CD14-positive monocyte (primary cell): ENCODE data around the gene EPB41. TPM values are rescaled to one million over a fixed set of nuclear protein-coding genes. Genes with fewer than 3 reads are reported as not detected.

Experiments
- DNase-seq, 3 donors: peaks; one replicate each; pipeline ENCODE4 v3.0.0-alpha.2; 2011 to 2022
- H2AFZ ChIP-seq: 2 replicates; pipeline ENCODE4 v1.6.0; 2012; ENCODE audit warnings: mild to moderate bottlenecking, low read depth, low read length, inconsistent platforms; ENCODE audit not compliant: insufficient read depth, poor library complexity, severe bottlenecking
- H3K27ac ChIP-seq, 2 donors: 1 replicate in 1 of 2; 2 replicates in 1 of 2; pipeline ENCODE4 v1.5.1; 2012 to 2013; ENCODE audit warnings: low read length in 2 of 2, control low read depth in 1 of 2, inconsistent platforms in 1 of 2, low read depth in 1 of 2, mild to moderate bottlenecking in 1 of 2
- H3K27me3 ChIP-seq, 2 donors: one replicate each; pipeline versions ENCODE4 v1.6.0 to v1.6.1; 2011 to 2013; ENCODE audit warnings: low read length in 2 of 2; ENCODE audit not compliant: control insufficient read depth in 2 of 2, insufficient read depth in 2 of 2
- H3K36me3 ChIP-seq, 2 donors: replicated peaks in 1 of 2; 1 replicate in 1 of 2; 2 replicates in 1 of 2; pipeline versions ENCODE4 v1.5.1 to v1.6.1; 2012 to 2013; ENCODE audit warnings: low read length in 2 of 2, control low read depth in 1 of 2, inconsistent platforms in 1 of 2, mild to moderate bottlenecking in 1 of 2; ENCODE audit not compliant: insufficient read depth in 2 of 2, control insufficient read depth in 1 of 2
- H3K4me1 ChIP-seq, 2 donors: 1 replicate in 1 of 2; 2 replicates in 1 of 2; pipeline versions ENCODE4 v1.5.1 to v1.6.1; 2012 to 2013; ENCODE audit warnings: low read length in 2 of 2, control low read depth in 1 of 2, inconsistent platforms in 1 of 2, mild to moderate bottlenecking in 1 of 2, moderate library complexity in 1 of 2; ENCODE audit not compliant: insufficient read depth in 2 of 2, control insufficient read depth in 1 of 2
- H3K4me2 ChIP-seq: replicated peaks from 2 replicates; pipeline ENCODE3; 2012; ENCODE audit warnings: low read length, moderate library complexity, mild to moderate bottlenecking; ENCODE audit not compliant: poor library complexity, severe bottlenecking; ENCODE audit errors: extremely low read depth
- H3K4me3 ChIP-seq, 3 experiments: fragments of 200-600 bp in 1 of 3; sonication (generic) in 1 of 3; replicated peaks in 1 of 3; 1 replicate in 2 of 3; 2 replicates in 1 of 3; pipeline ENCODE4 v1.5.1; 2011 to 2013; ENCODE audit warnings: low read length in 3 of 3, mild to moderate bottlenecking in 3 of 3, control low read depth in 2 of 3, low read depth in 2 of 3, inconsistent platforms in 1 of 3, moderate library complexity in 1 of 3
- H3K79me2 ChIP-seq: 2 replicates; pipeline ENCODE4 v1.6.0; 2012; ENCODE audit warnings: mild to moderate bottlenecking, control low read depth, inconsistent platforms, low read length, moderate library complexity; ENCODE audit not compliant: insufficient read depth
- H3K9ac ChIP-seq: 2 replicates; pipeline ENCODE4 v1.6.0; 2017; ENCODE audit warnings: low read length, mild to moderate bottlenecking; ENCODE audit not compliant: insufficient read depth, poor library complexity, severe bottlenecking
- H3K9me3 ChIP-seq, 2 donors: replicated peaks in 1 of 2; 1 replicate in 1 of 2; 2 replicates in 1 of 2; pipeline versions ENCODE4 v1.5.1 to v1.6.1; 2012 to 2013; ENCODE audit warnings: low read length in 2 of 2, control low read depth in 1 of 2; ENCODE audit not compliant: control insufficient read depth in 1 of 2, insufficient read depth in 1 of 2
- H4K20me1 ChIP-seq: 2 replicates; pipeline ENCODE4 v1.6.0; 2012; ENCODE audit warnings: mild to moderate bottlenecking, low read length, control low read depth, moderate library complexity; ENCODE audit not compliant: insufficient read depth
- H3K27ac Mint-ChIP-seq, 7 donors: one replicate each; pipeline ENCODE4 v1.8.0; 2020; ENCODE audit warnings: mild to moderate bottlenecking in 7 of 7, mixed read lengths in 7 of 7, moderate library complexity in 6 of 7, inconsistent platforms in 2 of 7
- H3K27me3 Mint-ChIP-seq, 3 donors: one replicate each; pipeline ENCODE4 v1.8.0; 2021 to 2022; ENCODE audit warnings: low read depth in 3 of 3, mild to moderate bottlenecking in 3 of 3, mixed read lengths in 3 of 3, moderate library complexity in 3 of 3, inconsistent platforms in 1 of 3
- H3K36me3 Mint-ChIP-seq, 2 donors: one replicate each; pipeline ENCODE4 v1.8.0; 2020; ENCODE audit warnings: mixed read lengths in 2 of 2, inconsistent platforms in 1 of 2, mild to moderate bottlenecking in 1 of 2
- H3K4me1 Mint-ChIP-seq: one replicate; pipeline ENCODE4 v1.8.0; 2020; ENCODE audit warnings: mild to moderate bottlenecking, mixed read lengths
- H3K4me3 Mint-ChIP-seq, 2 donors: one replicate each; pipeline ENCODE4 v1.8.0; 2020; ENCODE audit warnings: mild to moderate bottlenecking in 2 of 2, mixed read lengths in 2 of 2, moderate library complexity in 1 of 2
- H3K9me3 Mint-ChIP-seq, 7 donors: one replicate each; pipeline ENCODE4 v1.8.0; 2020 to 2022; ENCODE audit warnings: mixed read lengths in 7 of 7, mild to moderate bottlenecking in 6 of 7, moderate library complexity in 6 of 7, inconsistent platforms in 2 of 7
- WGBS: methylation state at CpG from one replicate; pipeline ENCODE4 v1.1.5; 2013; ENCODE audit warnings: missing lambda C conversion rate; ENCODE audit not compliant: insufficient coverage; 5-methylcytosine and 5-hydroxymethylcytosine counted together
- intact Hi-C, 2 donors: fragments of 100-400 bp; cut with micrococcal nuclease; formaldehyde crosslinking; loops; one replicate each; pipeline versions ENCODE4 v1.15.0 to v1.15.1; 2023
- polyA plus RNA-seq, 3 donors: library from polyadenylated mRNA; depleted of rRNA in 1 of 3; unstranded in 2 of 3; stranded (reverse) in 1 of 3; fragments of 300-500 nt in 2 of 3; fragments of >200 nt in 1 of 3; fragmentation: Illumina TruSeq in 2 of 3; gene quantifications; 1 replicate in 2 of 3; 2 replicates in 1 of 3; pipeline ENCODE4 v1.2.3, GENCODE V29; 2012 to 2021
- TF ChIP-seq, protein P1 (sequence below): fragments of 200-600 bp; IDR thresholded peaks from one replicate; pipeline ENCODE4 v1.8.0; 2022; ENCODE audit warnings: antibody characterized with exemption, mild to moderate bottlenecking

The EPB41 gene
- polyA plus RNA-seq, 3 donors: 11.3 to 19.4 (median 18.9) TPM

GRCh38 chr1:28882009-28882628 lies 32.2 kb upstream of the EPB41 start:
- peaks cover 2% of the 10 kb centered on the region for H3K79me2 ChIP-seq
- DNase-seq: peak; percentile 70 to 77 (median 72)
- H3K36me3 ChIP-seq: no peaks in the 10 kb centered on the region
- Mint-ChIP-seq H3K4me1 (peaks cover 43% of the 10 kb centered on the region), H3K36me3 (no peaks in the 10 kb centered on the region), H3K4me3 (no peak overlapping the region), H3K27me3 (peaks cover 0 to 4% (median 1%) of the 10 kb centered on the region in 3 donors), H3K9me3 (peaks cover 0 to 2% (median 0%) of the 10 kb centered on the region in 7 donors), H3K27ac (peak overlapping the region in 3 of 7 donors; percentile 2 to 72 (median 40))
- H3K4me1 ChIP-seq: peaks cover 32 to 38% of the 10 kb centered on the region in 2 donors
- H4K20me1 ChIP-seq: no peaks in the 10 kb centered on the region
- H3K27me3 ChIP-seq: no peaks in the 10 kb centered on the region
- H2AFZ ChIP-seq: peak overlapping the region; percentile 11
- intact Hi-C loops: loop anchor here (1.0 to 10.0 kb wide), 5 partner anchors 35 to 321 kb away; partner anchors contain the start of genes RNU11 (in 1 of the 2) and TAF12 (in 1 of the 2)
- no peak overlapping the region for H3K9ac ChIP-seq
- no peak overlapping the region for H3K27ac ChIP-seq
- H3K4me3 ChIP-seq: no peak overlapping the region
- no peaks in the 10 kb centered on the region for H3K9me3 ChIP-seq
- H3K4me2 ChIP-seq: no peak overlapping the region
- TF ChIP-seq, protein P1, sequence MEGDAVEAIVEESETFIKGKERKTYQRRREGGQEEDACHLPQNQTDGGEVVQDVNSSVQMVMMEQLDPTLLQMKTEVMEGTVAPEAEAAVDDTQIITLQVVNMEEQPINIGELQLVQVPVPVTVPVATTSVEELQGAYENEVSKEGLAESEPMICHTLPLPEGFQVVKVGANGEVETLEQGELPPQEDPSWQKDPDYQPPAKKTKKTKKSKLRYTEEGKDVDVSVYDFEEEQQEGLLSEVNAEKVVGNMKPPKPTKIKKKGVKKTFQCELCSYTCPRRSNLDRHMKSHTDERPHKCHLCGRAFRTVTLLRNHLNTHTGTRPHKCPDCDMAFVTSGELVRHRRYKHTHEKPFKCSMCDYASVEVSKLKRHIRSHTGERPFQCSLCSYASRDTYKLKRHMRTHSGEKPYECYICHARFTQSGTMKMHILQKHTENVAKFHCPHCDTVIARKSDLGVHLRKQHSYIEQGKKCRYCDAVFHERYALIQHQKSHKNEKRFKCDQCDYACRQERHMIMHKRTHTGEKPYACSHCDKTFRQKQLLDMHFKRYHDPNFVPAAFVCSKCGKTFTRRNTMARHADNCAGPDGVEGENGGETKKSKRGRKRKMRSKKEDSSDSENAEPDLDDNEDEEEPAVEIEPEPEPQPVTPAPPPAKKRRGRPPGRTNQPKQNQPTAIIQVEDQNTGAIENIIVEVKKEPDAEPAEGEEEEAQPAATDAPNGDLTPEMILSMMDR: peak; percentile 90
- 36% methylated on average over 12 of the region's 13 CpGs for WGBS

GRCh38 chr1:28883242-28883616 lies 31.1 kb upstream of the EPB41 start:
- H3K27me3 Mint-ChIP-seq: peaks cover 0 to 5% (median 1%) of the 10 kb centered on the region in 3 donors
- Histone ChIP-seq H2AFZ (peak overlapping the region; percentile 74), H3K4me1 (peaks cover 38 to 45% of the 10 kb centered on the region in 2 donors), H3K9me3 (no peaks in the 10 kb centered on the region), H3K27me3 (no peaks in the 10 kb centered on the region), H4K20me1 (peaks cover 6% of the 10 kb centered on the region), H3K4me2 (no peak overlapping the region), H3K79me2 (peaks cover 14% of the 10 kb centered on the region), H3K4me3 (no peak overlapping the region), H3K27ac (no peak overlapping the region), H3K36me3 (no peaks in the 10 kb centered on the region), H3K9ac (no peak overlapping the region)
- peak overlapping the region in 3 of 7 donors; percentile 9 to 51 (median 10) for H3K27ac Mint-ChIP-seq
- no CpG with 5 or more reads among the region's 1 CpG for WGBS
- H3K36me3 Mint-ChIP-seq: no peaks in the 10 kb centered on the region
- H3K4me1 Mint-ChIP-seq: peaks cover 49% of the 10 kb centered on the region
- DNase-seq: no peak
- TF ChIP-seq, protein P1: no peak
- intact Hi-C loops: loop anchor here (2.0 to 10.0 kb wide), 3 partner anchors 34 to 238 kb away; partner anchors contain the start of genes RNU11 (in 1 of the 2) and TAF12 (in 1 of the 2)
- peak overlapping the region in 1 of 2 donors; percentile 26 for H3K4me3 Mint-ChIP-seq
- H3K9me3 Mint-ChIP-seq: peaks cover 0 to 2% (median 0%) of the 10 kb centered on the region in 7 donors
